K562 (cell line): Measurements from ENCODE around the gene ZBTB49.

Experiments
- CHD2 ChIP-seq: IDR thresholded peaks from 2 replicates; pipeline ENCODE4 v1.6.1; 2011; ENCODE audit warnings: low read depth, low read length
- CREB3 ChIP-seq: fragments of 450-650 bp; conservative IDR thresholded peaks from 2 replicates; pipeline ENCODE4 v1.6.1; 2016; ENCODE audit warnings: missing genetic modification characterization, low read depth, mild to moderate bottlenecking, missing compliant biosample characterization, moderate library complexity
- EP400 ChIP-seq: fragments of 450-650 bp; IDR thresholded peaks from 2 replicates; pipeline ENCODE4 v1.6.1; 2017; ENCODE audit warnings: antibody characterized with exemption, mild to moderate bottlenecking, moderate library complexity
- HMGXB4 ChIP-seq: sonication (generic); formaldehyde crosslinking; IDR thresholded peaks from 2 replicates; pipeline ENCODE4 v1.8.1; 2023; ENCODE audit warnings: mild to moderate bottlenecking, missing genetic modification reagents
- MYC ChIP-seq, 2 experiments: fragments of 250-450 bp in 1 of 2; sonication (Bioruptor Pico) in 1 of 2; IDR thresholded peaks; 2 replicates each; pipeline versions ENCODE4 v1.5.1 to v1.6.1; 2012 to 2021; ENCODE audit warnings: low read depth in 2 of 2, borderline replicate concordance in 1 of 2, improper control_type of control experiment in 1 of 2, low read length in 1 of 2, mild to moderate bottlenecking in 1 of 2, moderate library complexity in 1 of 2
- NFATC3 ChIP-seq: fragments of 450-650 bp; IDR thresholded peaks from 2 replicates; pipeline ENCODE4 v1.6.1; 2017; ENCODE audit warnings: mild to moderate bottlenecking
- POLR2A ChIP-seq: fragments of 450-650 bp; conservative IDR thresholded peaks from 2 replicates; pipeline ENCODE4 v1.6.1; 2016
- REST ChIP-seq, 2 experiments: fragments of 450-650 bp; formaldehyde crosslinking in 1 of 2; IDR thresholded peaks; 2 replicates each; pipeline versions ENCODE4 v1.4.0 to v1.6.1; 2014 to 2020; ENCODE audit warnings: mild to moderate bottlenecking in 2 of 2, borderline replicate concordance in 1 of 2, low read depth in 1 of 2
- SNAPC5 ChIP-seq: fragments of 250-450 bp; sonication (Bioruptor Pico); IDR thresholded peaks from 2 replicates; pipeline ENCODE4 v1.8.0; 2021; ENCODE audit warnings: moderate library complexity, mild to moderate bottlenecking, inconsistent platforms
- SPI1 ChIP-seq: IDR thresholded peaks from 2 replicates; pipeline ENCODE4 v1.6.1; 2011; ENCODE audit warnings: low read depth, low read length, control low read depth, borderline replicate concordance
- SREBF2 ChIP-seq: sonication (generic); formaldehyde crosslinking; IDR thresholded peaks from 2 replicates; pipeline ENCODE4 v1.4.0; 2020; ENCODE audit warnings: mild to moderate bottlenecking, missing genetic modification reagents
- TAF15 ChIP-seq: fragments of 200-400 bp; formaldehyde crosslinking; IDR thresholded peaks from 2 replicates; pipeline ENCODE4 v1.6.1; 2017; ENCODE audit warnings: mild to moderate bottlenecking, low read depth, low read length, moderate library complexity

GRCh38 chr4:4326166-4326565, 36.1 kb downstream of the ZBTB49 start:
- no peak for TF ChIP-seq SREBF2 (CRISPR knock-in tag)
- no peak for TF ChIP-seq MYC (IDR thresholded peaks at IDR 0.05; ENCODE audit: low read depth, low read length)
- no peak for TF ChIP-seq MYC (CRISPR knock-in tag; IDR thresholded peaks at IDR 0.05; ENCODE audit: borderline replicate concordance, low read depth)
- no peak for TF ChIP-seq EP400
- no peak for TF ChIP-seq POLR2A
- TF ChIP-seq REST (IDR thresholded peaks at IDR 0.05; ENCODE audit: borderline replicate concordance) = no peak
- no peak for TF ChIP-seq REST (CRISPR knock-in tag; IDR thresholded peaks at IDR 0.05; ENCODE audit: low read depth)
- no peak for TF ChIP-seq CREB3 (tag)
- TF ChIP-seq SNAPC5 = no peak
- no peak for TF ChIP-seq TAF15
- TF ChIP-seq CHD2 = no peak
- no peak for TF ChIP-seq SPI1
- no peak for TF ChIP-seq HMGXB4 (CRISPR knock-in tag)
- no peak for TF ChIP-seq NFATC3
